Tibial nerve (tissue), 3 donors: ENCODE measurements around the gene TDRD10.

Source experiments
- POLR2A ChIP-seq, 2 donors: fragments of 450-650 bp; IDR thresholded peaks; one replicate each; pipeline ENCODE4 v1.6.1; 2017; ENCODE audit warnings: antibody characterized with exemption in 2 of 2, mild to moderate bottlenecking in 2 of 2, moderate library complexity in 2 of 2
- TF ChIP-seq, protein P1 (sequence below), 5 experiments: fragments of 200-600 bp in 3 of 5; fragments of 450-650 bp in 2 of 5; sonication (generic) in 3 of 5; IDR thresholded peaks; one replicate each; pipeline ENCODE4 v1.5.1; 2016 to 2019; ENCODE audit warnings: antibody characterized with exemption in 5 of 5, mild to moderate bottlenecking in 3 of 5, moderate library complexity in 2 of 5

DNA sequence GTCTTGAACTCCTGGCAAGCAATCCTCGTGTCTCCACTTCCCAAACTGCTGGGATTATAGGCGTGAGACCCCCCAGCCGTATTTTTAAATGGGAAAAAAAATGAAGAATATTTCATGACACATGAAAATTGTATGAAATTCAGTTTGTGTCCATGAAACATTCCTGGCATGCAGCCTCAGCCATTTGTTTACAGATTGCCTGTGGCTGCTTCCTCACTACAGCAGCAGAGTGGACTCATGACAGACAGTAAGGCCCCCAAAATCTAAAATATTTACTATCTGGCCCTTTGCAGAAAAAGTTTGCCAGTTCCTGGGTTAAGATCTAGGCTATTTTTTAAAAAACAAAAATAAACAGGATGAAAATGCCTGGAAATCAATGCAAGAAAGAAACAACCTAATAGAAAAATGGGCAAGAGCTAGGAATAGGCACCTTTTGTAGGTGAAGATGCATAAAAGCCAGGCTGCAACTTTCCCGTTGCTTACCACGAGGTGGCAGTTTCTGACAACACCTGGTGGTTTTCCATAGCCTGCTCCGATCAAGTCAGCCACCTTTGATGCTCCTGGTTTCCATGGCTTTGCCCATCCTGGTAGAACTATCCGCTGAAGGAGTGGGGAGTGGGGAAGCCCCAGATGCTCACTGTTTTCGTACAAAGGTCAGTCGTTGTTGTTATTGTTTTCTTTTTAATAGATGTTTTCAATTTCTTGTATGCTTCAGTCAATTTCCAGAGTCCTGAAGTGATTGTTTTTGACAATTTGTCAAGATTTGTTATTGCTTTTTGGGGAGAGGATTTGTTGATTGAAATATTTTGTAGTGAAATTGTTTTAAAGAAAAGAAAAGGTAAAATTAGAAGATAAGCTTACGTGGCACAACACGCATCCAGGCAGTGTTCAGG is 32.2 kb downstream of the TDRD10 start:
- TF ChIP-seq POLR2A (IDR thresholded peaks at IDR 0.05) = no peak
- TF ChIP-seq, protein P1, sequence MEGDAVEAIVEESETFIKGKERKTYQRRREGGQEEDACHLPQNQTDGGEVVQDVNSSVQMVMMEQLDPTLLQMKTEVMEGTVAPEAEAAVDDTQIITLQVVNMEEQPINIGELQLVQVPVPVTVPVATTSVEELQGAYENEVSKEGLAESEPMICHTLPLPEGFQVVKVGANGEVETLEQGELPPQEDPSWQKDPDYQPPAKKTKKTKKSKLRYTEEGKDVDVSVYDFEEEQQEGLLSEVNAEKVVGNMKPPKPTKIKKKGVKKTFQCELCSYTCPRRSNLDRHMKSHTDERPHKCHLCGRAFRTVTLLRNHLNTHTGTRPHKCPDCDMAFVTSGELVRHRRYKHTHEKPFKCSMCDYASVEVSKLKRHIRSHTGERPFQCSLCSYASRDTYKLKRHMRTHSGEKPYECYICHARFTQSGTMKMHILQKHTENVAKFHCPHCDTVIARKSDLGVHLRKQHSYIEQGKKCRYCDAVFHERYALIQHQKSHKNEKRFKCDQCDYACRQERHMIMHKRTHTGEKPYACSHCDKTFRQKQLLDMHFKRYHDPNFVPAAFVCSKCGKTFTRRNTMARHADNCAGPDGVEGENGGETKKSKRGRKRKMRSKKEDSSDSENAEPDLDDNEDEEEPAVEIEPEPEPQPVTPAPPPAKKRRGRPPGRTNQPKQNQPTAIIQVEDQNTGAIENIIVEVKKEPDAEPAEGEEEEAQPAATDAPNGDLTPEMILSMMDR (IDR thresholded peaks at IDR 0.05) = peak in 1 of 5 experiments; percentile 22
